Body of pancreas (tissue), 4 donors: ENCODE measurements around the gene PHC2. TPM values are rescaled to one million over a fixed set of nuclear protein-coding genes. Genes with fewer than 3 reads are reported as not detected.
A peak's percentile ranks its signal among the peaks of the same experiment; 100 is the strongest.

Experiments
- ATAC-seq: fragments of 150-250 bp; one replicate; pipeline ENCODE4 v1.9.1; 2016
- DNase-seq, 4 donors: peaks; one replicate each; pipeline ENCODE4 v3.0.0-alpha.2; 2019
- H3K27ac ChIP-seq, 4 donors: fragments of 200-600 bp; sonication (generic); 1 replicate in 3 of 4; 2 replicates in 1 of 4; pipeline versions ENCODE4 v1.5.1 to v1.6.1; 2016 to 2019; ENCODE audit warnings: mild to moderate bottlenecking in 1 of 4, mixed read lengths in 1 of 4, moderate library complexity in 1 of 4
- H3K27me3 ChIP-seq, 2 donors: fragments of 200-600 bp; sonication (generic); one replicate each; pipeline ENCODE4 v1.6.0; 2016; ENCODE audit warnings: mild to moderate bottlenecking in 1 of 2
- H3K36me3 ChIP-seq, 2 donors: fragments of 200-600 bp; sonication (generic); replicated peaks in 1 of 2; 2 replicates each; pipeline ENCODE4 v1.5.1; 2016; ENCODE audit warnings: low read depth in 2 of 2; ENCODE audit not compliant: insufficient read depth in 1 of 2
- H3K4me1 ChIP-seq: fragments of 200-600 bp; sonication (generic); one replicate; pipeline ENCODE4 v1.6.0; 2016
- H3K4me3 ChIP-seq, 2 donors: fragments of 200-600 bp; sonication (generic); 1 replicate in 1 of 2; 2 replicates in 1 of 2; pipeline ENCODE4 v1.5.1; 2016 to 2019
- H3K9me3 ChIP-seq, 3 donors: fragments of 200-600 bp; sonication (generic); 1 replicate in 2 of 3; 2 replicates in 1 of 3; pipeline ENCODE4 v1.5.1; 2016
- CTCF ChIP-seq, 7 experiments: fragments of 450-650 bp in 4 of 7; fragments of 200-600 bp in 3 of 7; sonication (generic) in 3 of 7; IDR thresholded peaks; one replicate each; pipeline ENCODE4 v1.5.1; 2016 to 2019; ENCODE audit warnings: antibody characterized with exemption in 7 of 7
- POLR2A ChIP-seq, 3 donors: fragments of 450-650 bp; IDR thresholded peaks; one replicate each; pipeline ENCODE4 v1.6.1; 2016; ENCODE audit warnings: antibody characterized with exemption in 3 of 3, mild to moderate bottlenecking in 2 of 3
- WGBS, 2 donors: methylation state at CpG; one replicate each; pipeline ENCODE4 v1.1.5; 2017; 5-methylcytosine and 5-hydroxymethylcytosine counted together
- intact Hi-C: fragments of 100-400 bp; cut with DNase I; formaldehyde crosslinking; loops from one replicate; pipeline ENCODE4 v1.15.1; 2023
- total RNA-seq, 2 donors: library from RNA; depleted of rRNA; stranded (reverse); fragments of >200 nt; gene quantifications; one replicate each; pipeline ENCODE4 v1.1.0, GENCODE V29; 2016

The PHC2 gene
- total RNA-seq, 2 donors from 2014 or later, result 41.8 to 44.5 TPM

GRCh38 chr1:33302325-33302724 is 128.6 kb downstream of the PHC2 start:
- ATAC-seq, result no peak
- DNase-seq, result peak in 1 of 4 donors; percentile 2
- no peak for TF ChIP-seq POLR2A (IDR thresholded peaks at IDR 0.05)
- TF ChIP-seq CTCF (IDR thresholded peaks at IDR 0.05), result no peak
- Histone ChIP-seq H3K4me1 (peaks cover 10% of the 10 kb centered on the region), H3K27ac (no peak overlapping the region), H3K9me3 (no peaks in the 10 kb centered on the region), H3K27me3 (no peaks in the 10 kb centered on the region), H3K4me3 (no peak overlapping the region), H3K36me3 (no peaks in the 10 kb centered on the region)
- intact Hi-C loops, result no loop called here
- 90 to 93% methylated on average over 1 of the region's 1 CpG for WGBS, 2 donors

GRCh38 chr1:33301273-33301984 is 129.5 kb downstream of the PHC2 start:
- Histone ChIP-seq H3K27me3 (no peaks in the 10 kb centered on the region), H3K36me3 (peaks cover 0 to 2% of the 10 kb centered on the region in 2 donors), H3K4me1 (peaks cover 2% of the 10 kb centered on the region), H3K4me3 (no peak overlapping the region), H3K9me3 (no peaks in the 10 kb centered on the region), H3K27ac (no peak overlapping the region)
- WGBS, 2 donors, result 75 to 91% methylated on average over 3 to 4 of the region's 4 CpGs
- TF ChIP-seq POLR2A (IDR thresholded peaks at IDR 0.05) (no peak), CTCF (IDR thresholded peaks at IDR 0.05) (no peak)
- DNase-seq (peak in 1 of 4 donors; percentile 15), ATAC-seq (no peak)
- intact Hi-C loops, result no loop called here

GRCh38 chr1:33300673-33301072 is 130.2 kb downstream of the PHC2 start:
- ATAC-seq, result no peak
- 90 to 93% methylated on average over 4 to 5 of the region's 5 CpGs for WGBS, 2 donors

GRCh38 chr1:33299461-33300155 is 131.3 kb downstream of the PHC2 start:
- DNase-seq (peak in 1 of 4 donors; percentile 5), ATAC-seq (no peak)
- intact Hi-C loops, result loop anchor here (5.0 to 10.0 kb wide), 2 partner anchors 68 to 165 kb away; no protein-coding TSS in a partner anchor
- Histone ChIP-seq H3K4me1 (no peaks in the 10 kb centered on the region), H3K4me3 (no peak overlapping the region), H3K27me3 (no peaks in the 10 kb centered on the region), H3K27ac (no peak overlapping the region), H3K36me3 (peaks cover 0 to 7% of the 10 kb centered on the region in 2 donors), H3K9me3 (no peaks in the 10 kb centered on the region)
- WGBS, 2 donors, result 88 to 96% methylated on average over 15 of the region's 15 CpGs
- no peak for TF ChIP-seq CTCF (IDR thresholded peaks at IDR 0.05)
- no peak for TF ChIP-seq POLR2A (IDR thresholded peaks at IDR 0.05)

More at GRCh38 chr1:33300673-33301072, 130.2 kb downstream of the PHC2 start:
- Histone ChIP-seq H3K27ac (no peak overlapping the region), H3K9me3 (no peaks in the 10 kb centered on the region), H3K4me3 (no peak overlapping the region), H3K4me1 (no peaks in the 10 kb centered on the region), H3K36me3 (peaks cover 0 to 3% of the 10 kb centered on the region in 2 donors), H3K27me3 (no peaks in the 10 kb centered on the region)
- TF ChIP-seq CTCF (IDR thresholded peaks at IDR 0.05), result no peak
- TF ChIP-seq POLR2A (IDR thresholded peaks at IDR 0.05), result no peak
- peak in 3 of 4 donors; percentile 47 to 59 (median 48) for DNase-seq
- intact Hi-C loops, result no loop called here
